Ectodermal cell (in vitro differentiated cells): ENCODE measurements around the gene ERCC4.

Experiments used
- H3K27ac ChIP-seq: 2 replicates; pipeline ENCODE4 v1.7.0; 2013; ENCODE audit warnings: mild to moderate bottlenecking, low read depth, low read length; ENCODE audit not compliant: insufficient read depth, poor library complexity, severe bottlenecking
- H3K27me3 ChIP-seq: 2 replicates; pipeline ENCODE4 v1.7.0; 2013; ENCODE audit warnings: mild to moderate bottlenecking, low read length; ENCODE audit not compliant: insufficient read depth, control insufficient read depth, poor library complexity, severe bottlenecking
- H3K36me3 ChIP-seq: one replicate; pipeline ENCODE4 v1.7.0; 2013; ENCODE audit warnings: low read length; ENCODE audit not compliant: control insufficient read depth, insufficient read depth
- H3K4me1 ChIP-seq: one replicate; pipeline ENCODE4 v1.7.0; 2013; ENCODE audit warnings: low read length; ENCODE audit not compliant: control insufficient read depth, insufficient read depth
- H3K4me3 ChIP-seq: 2 replicates; pipeline ENCODE4 v1.7.0; 2013; ENCODE audit warnings: low read depth, low read length, control low read depth; ENCODE audit not compliant: insufficient read depth
- H3K9me3 ChIP-seq: 2 replicates; pipeline ENCODE4 v1.7.0; 2013; ENCODE audit warnings: mild to moderate bottlenecking, low read length, moderate library complexity; ENCODE audit not compliant: control insufficient read depth
- WGBS, 2 experiments: methylation state at CpG; one replicate each; pipeline ENCODE4 v1.1.7; 2013; ENCODE audit warnings: missing lambda C conversion rate in 2 of 2; 5-methylcytosine and 5-hydroxymethylcytosine counted together

Gene ERCC4

GRCh38 chr16:13984794-13985193 is 64.8 kb downstream of the ERCC4 start:
- H3K4me1 ChIP-seq, result no peaks in the 10 kb centered on the region
- no peak overlapping the region for H3K27ac ChIP-seq
- no peaks in the 10 kb centered on the region for H3K27me3 ChIP-seq
- H3K36me3 ChIP-seq, result no peaks in the 10 kb centered on the region
- 90 to 92% methylated on average over 6 to 8 of the region's 8 CpGs for WGBS, 2 experiments
- no peak overlapping the region for H3K4me3 ChIP-seq
- H3K9me3 ChIP-seq, result no peaks in the 10 kb centered on the region

DNA sequence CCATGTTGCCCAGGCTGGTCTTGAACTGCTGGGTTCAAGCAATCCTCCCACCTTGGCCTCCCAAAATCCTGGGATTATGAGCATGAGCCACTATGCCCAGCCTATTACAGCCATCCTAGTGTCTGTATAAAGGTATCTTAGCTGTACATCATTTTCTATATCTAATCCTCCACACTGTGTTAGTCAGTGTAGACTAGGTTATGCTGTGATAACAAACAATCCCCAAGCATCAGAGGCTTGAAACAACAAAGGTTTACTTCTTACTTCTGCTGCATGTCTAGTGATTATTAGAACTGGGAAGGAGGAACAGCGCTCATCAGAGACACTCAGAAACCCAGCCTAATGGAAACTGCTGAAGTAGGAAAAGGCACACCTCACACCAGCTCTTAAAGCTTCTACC is 68.1 kb downstream of the ERCC4 start:
- no peaks in the 10 kb centered on the region for H3K9me3 ChIP-seq
- H3K4me3 ChIP-seq, result no peak overlapping the region
- H3K4me1 ChIP-seq, result no peaks in the 10 kb centered on the region
- H3K27ac ChIP-seq, result no peak overlapping the region
- no peaks in the 10 kb centered on the region for H3K36me3 ChIP-seq
- WGBS, 2 experiments, result 88 to 89% methylated on average over 1 of the region's 1 CpG
- H3K27me3 ChIP-seq, result no peaks in the 10 kb centered on the region

DNA sequence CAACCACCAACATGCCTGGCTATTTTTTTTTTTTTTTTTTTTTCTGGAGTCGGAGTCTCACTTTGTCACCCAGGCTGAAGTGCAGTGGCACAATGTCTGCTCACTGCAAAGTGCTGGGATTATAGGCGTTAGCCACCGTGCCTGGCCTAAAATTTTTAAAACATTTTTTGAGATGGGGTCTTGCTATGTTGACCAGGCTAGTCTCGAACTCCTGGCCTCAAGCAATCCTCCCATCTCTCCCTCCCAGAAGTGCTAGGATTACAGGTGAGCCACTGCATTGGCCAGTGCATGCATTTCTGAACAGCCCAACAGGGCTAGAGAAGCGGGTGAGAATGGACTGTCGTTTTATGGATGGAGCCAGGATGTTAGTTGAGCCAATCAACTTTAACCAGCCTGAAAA is 72.4 kb downstream of the ERCC4 start:
- H3K9me3 ChIP-seq, result no peaks in the 10 kb centered on the region
- 91 to 92% methylated on average over 6 of the region's 6 CpGs for WGBS, 2 experiments
- H3K4me1 ChIP-seq, result no peaks in the 10 kb centered on the region
- H3K27ac ChIP-seq, result no peak overlapping the region
- H3K4me3 ChIP-seq, result no peak overlapping the region
- no peaks in the 10 kb centered on the region for H3K36me3 ChIP-seq
- H3K27me3 ChIP-seq, result no peaks in the 10 kb centered on the region

GRCh38 chr16:13992976-13993375 is 73.0 kb downstream of the ERCC4 start:
- no peaks in the 10 kb centered on the region for H3K4me1 ChIP-seq
- H3K27ac ChIP-seq, result no peak overlapping the region
- no peaks in the 10 kb centered on the region for H3K36me3 ChIP-seq
- H3K27me3 ChIP-seq, result no peaks in the 10 kb centered on the region
- H3K4me3 ChIP-seq, result no peak overlapping the region
- WGBS, 2 experiments, result 94 to 97% methylated on average over 4 of the region's 4 CpGs
- H3K9me3 ChIP-seq, result no peaks in the 10 kb centered on the region

GRCh38 chr16:13994239-13995106 is 74.5 kb downstream of the ERCC4 start:
- Histone ChIP-seq H3K9me3 (no peaks in the 10 kb centered on the region), H3K4me1 (no peaks in the 10 kb centered on the region), H3K27me3 (no peaks in the 10 kb centered on the region), H3K4me3 (no peak overlapping the region), H3K36me3 (no peaks in the 10 kb centered on the region), H3K27ac (no peak overlapping the region)
- 71 to 72% methylated on average over 14 of the region's 14 CpGs for WGBS, 2 experiments

DNA sequence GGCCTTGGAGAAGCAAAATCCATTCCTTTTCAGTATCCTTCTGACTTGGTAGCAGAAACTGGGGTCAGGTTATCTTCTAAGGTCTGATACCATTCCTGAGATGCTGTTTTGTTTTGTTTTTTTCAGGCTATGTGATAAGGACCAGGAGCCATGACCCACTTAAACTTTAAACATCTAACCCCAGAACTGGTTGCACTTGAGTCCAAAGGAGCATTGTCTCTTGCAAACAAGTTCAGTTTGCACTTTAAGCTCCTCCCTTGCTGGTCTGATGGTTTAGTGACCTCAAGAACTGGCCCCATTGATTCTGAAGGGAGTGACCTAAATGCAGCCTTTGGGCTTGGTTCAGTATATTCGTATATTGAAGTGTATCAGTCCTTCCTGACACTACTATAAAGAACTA is 75.2 kb downstream of the ERCC4 start:
- WGBS, 2 experiments, result 79 to 94% methylated on average over 1 of the region's 1 CpG
- Histone ChIP-seq H3K36me3 (no peaks in the 10 kb centered on the region), H3K27me3 (no peaks in the 10 kb centered on the region)

GRCh38 chr16:13996778-13997288 is 76.9 kb downstream of the ERCC4 start:
- H3K9me3 ChIP-seq, result no peaks in the 10 kb centered on the region
- no peaks in the 10 kb centered on the region for H3K27me3 ChIP-seq
- peaks cover 3% of the 10 kb centered on the region for H3K4me1 ChIP-seq
- no peak overlapping the region for H3K4me3 ChIP-seq
- 93 to 94% methylated on average over 11 of the region's 11 CpGs for WGBS, 2 experiments
- H3K27ac ChIP-seq, result no peak overlapping the region
- no peaks in the 10 kb centered on the region for H3K36me3 ChIP-seq

More for the DNA sequence above, 75.2 kb downstream of the ERCC4 start:
- Histone ChIP-seq H3K4me1 (no peaks in the 10 kb centered on the region), H3K4me3 (no peak overlapping the region), H3K27ac (no peak overlapping the region), H3K9me3 (no peaks in the 10 kb centered on the region)

- Histone ChIP-seq H3K4me3 (no peak overlapping the region), H3K36me3 (no peaks in the 10 kb centered on the region), H3K4me1 (peaks cover 8% of the 10 kb centered on the region), H3K27ac (no peak overlapping the region), H3K9me3 (no peaks in the 10 kb centered on the region), H3K27me3 (no peaks in the 10 kb centered on the region)
- WGBS, 2 experiments, result 90 to 93% methylated on average over 4 of the region's 4 CpGs
Measured at GRCh38 chr16:13997526-13997925, 77.6 kb downstream of the ERCC4 start.

DNA sequence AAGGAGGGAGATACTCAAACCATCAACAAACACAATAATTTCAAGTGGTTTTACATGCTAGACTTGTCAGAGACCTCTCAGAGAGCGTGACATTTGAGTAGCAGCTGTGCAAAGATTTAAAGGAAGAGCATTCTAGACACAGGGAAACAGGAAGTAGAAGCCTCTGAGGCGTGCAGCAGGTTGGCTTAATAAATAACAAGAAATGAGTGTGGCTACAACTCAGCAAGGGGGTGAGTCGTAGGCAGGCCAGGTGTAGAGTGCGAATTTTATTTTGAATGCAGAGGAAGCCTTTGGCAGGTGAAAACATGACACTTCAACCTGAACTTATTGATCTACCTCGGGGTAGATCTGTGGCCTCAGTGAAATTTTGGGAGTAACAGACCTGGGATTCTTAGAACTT is 78.0 kb downstream of the ERCC4 start:
- Histone ChIP-seq H3K36me3 (no peaks in the 10 kb centered on the region), H3K9me3 (no peaks in the 10 kb centered on the region), H3K4me3 (no peak overlapping the region), H3K27ac (no peak overlapping the region), H3K27me3 (no peaks in the 10 kb centered on the region), H3K4me1 (peaks cover 11% of the 10 kb centered on the region)
- WGBS, 2 experiments, result 92 to 94% methylated on average over 5 of the region's 5 CpGs

DNA sequence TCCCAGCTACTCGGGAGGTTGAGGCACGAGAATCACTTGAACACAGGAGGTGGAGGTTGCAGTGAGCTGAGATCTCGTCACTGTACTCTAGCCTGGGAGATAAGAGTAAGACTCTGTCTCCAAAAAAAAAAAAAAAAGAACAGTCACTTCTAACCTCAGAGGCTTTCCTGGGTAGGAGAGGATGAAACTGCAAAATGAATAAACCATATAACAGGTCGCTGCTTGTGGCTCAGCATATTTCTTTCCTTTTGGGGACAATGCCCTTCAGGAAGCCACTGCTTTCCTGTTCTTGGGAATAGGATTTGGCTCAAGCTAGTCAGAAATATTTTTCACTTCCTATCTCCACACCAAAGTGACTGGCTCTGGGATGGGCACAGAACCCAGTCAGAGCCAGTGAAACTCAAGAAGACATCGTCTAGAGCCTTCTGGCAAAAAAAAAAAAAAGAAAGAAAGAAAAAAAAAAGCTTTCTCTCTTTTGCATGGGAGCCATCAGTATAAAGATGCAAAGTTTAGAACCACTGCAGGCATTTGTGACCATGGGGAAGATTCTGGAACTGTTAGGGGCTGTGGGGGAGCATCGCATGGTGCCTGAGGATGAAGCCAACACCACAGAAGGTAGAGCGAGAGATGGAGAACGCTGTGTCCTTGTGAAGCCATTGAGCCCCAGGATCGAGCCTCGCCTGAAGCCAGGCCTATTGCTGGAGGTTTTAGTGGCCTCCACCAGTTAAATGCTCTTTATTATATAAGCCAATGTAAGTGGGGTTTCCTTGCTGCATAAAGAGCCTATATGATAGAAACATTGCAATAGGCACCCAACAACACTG is 79.3 kb downstream of the ERCC4 start:
- 90 to 97% methylated on average over 10 of the region's 10 CpGs for WGBS, 2 experiments
- Histone ChIP-seq H3K36me3 (no peaks in the 10 kb centered on the region), H3K9me3 (no peaks in the 10 kb centered on the region)

More for the DNA sequence above, 79.3 kb downstream of the ERCC4 start:
- Histone ChIP-seq H3K27me3 (no peaks in the 10 kb centered on the region), H3K4me3 (no peak overlapping the region), H3K27ac (no peak overlapping the region), H3K4me1 (peaks cover 11% of the 10 kb centered on the region)
